ENCODE measurements around the gene PPWD1.

GRCh38 chr5:65570598-65571226 lies 7.6 kb downstream of the PPWD1 start:
- TF ChIP-seq, protein P1, sequence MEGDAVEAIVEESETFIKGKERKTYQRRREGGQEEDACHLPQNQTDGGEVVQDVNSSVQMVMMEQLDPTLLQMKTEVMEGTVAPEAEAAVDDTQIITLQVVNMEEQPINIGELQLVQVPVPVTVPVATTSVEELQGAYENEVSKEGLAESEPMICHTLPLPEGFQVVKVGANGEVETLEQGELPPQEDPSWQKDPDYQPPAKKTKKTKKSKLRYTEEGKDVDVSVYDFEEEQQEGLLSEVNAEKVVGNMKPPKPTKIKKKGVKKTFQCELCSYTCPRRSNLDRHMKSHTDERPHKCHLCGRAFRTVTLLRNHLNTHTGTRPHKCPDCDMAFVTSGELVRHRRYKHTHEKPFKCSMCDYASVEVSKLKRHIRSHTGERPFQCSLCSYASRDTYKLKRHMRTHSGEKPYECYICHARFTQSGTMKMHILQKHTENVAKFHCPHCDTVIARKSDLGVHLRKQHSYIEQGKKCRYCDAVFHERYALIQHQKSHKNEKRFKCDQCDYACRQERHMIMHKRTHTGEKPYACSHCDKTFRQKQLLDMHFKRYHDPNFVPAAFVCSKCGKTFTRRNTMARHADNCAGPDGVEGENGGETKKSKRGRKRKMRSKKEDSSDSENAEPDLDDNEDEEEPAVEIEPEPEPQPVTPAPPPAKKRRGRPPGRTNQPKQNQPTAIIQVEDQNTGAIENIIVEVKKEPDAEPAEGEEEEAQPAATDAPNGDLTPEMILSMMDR (IDR thresholded peaks at IDR 0.05): no peak
- TF ChIP-seq POLR2A (IDR thresholded peaks at IDR 0.05): no peak
